Measurements from ENCODE around the gene MOK.

GRCh38 chr14:102215576-102216250 lies 89.3 kb downstream of the MOK start:
- TF ChIP-seq, protein P1, sequence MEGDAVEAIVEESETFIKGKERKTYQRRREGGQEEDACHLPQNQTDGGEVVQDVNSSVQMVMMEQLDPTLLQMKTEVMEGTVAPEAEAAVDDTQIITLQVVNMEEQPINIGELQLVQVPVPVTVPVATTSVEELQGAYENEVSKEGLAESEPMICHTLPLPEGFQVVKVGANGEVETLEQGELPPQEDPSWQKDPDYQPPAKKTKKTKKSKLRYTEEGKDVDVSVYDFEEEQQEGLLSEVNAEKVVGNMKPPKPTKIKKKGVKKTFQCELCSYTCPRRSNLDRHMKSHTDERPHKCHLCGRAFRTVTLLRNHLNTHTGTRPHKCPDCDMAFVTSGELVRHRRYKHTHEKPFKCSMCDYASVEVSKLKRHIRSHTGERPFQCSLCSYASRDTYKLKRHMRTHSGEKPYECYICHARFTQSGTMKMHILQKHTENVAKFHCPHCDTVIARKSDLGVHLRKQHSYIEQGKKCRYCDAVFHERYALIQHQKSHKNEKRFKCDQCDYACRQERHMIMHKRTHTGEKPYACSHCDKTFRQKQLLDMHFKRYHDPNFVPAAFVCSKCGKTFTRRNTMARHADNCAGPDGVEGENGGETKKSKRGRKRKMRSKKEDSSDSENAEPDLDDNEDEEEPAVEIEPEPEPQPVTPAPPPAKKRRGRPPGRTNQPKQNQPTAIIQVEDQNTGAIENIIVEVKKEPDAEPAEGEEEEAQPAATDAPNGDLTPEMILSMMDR (IDR thresholded peaks at IDR 0.05), result no peak
- no peak for TF ChIP-seq EP300 (IDR thresholded peaks at IDR 0.05; ENCODE audit: low read depth)
- TF ChIP-seq POLR2A (IDR thresholded peaks at IDR 0.05), result no peak
- no peak for TF ChIP-seq POLR2AphosphoS5 (IDR thresholded peaks at IDR 0.05)
